Measurements from ENCODE around the gene CABP5.

DNA sequence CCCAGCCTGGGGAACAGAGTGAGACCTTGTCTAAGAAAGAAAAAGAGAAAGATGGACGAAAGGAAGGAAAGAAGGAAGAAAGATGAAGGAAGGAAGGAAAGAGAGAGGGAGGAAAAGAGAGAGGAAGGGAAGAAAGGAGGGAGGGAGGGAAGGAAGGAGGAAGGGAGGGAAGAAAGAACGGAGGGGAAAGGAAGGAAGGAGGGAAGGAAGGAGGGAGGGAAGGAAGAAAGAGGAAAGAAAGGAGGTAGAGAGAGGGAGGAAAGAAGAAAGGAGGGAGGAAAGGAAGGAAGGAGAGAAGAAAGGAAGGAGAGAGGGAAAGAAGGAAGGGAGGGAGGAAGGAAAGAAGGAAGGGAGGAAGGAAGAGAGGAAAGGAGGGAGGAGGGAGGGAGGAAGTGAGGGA lies 20.9 kb downstream of the CABP5 start:
- TF ChIP-seq SUZ12 (IDR thresholded peaks at IDR 0.05; ENCODE audit: extremely low read depth, insufficient read depth, insufficient read length) (no peak), YY1 (IDR thresholded peaks at IDR 0.05; ENCODE audit: insufficient read depth, insufficient read length) (no peak), ZNF274 (IDR thresholded peaks at IDR 0.05; ENCODE audit: low read depth, low read length) (no peak)

Measured in NT2/D1 (cell line).